Cardiac muscle cell (in vitro differentiated cells and primary cell): Measurements from ENCODE around the gene MAN1C1. TPM values are rescaled to one million over a fixed set of nuclear protein-coding genes. Genes with fewer than 3 reads are reported as not detected.

Source experiments
- DNase-seq, 2 donors: peaks; one replicate each; pipeline versions ENCODE4 v3.0.0 to v3.0.0-alpha.2; 2010 to 2017; ENCODE audit warnings: low read depth in 1 of 2, low spot score in 1 of 2
- H3K27ac ChIP-seq: fragments of 200-600 bp; sonication (generic); 2 replicates; pipeline ENCODE4 v1.5.1; 2016
- H3K27me3 ChIP-seq: fragments of 200-600 bp; sonication (generic); 2 replicates; pipeline ENCODE4 v1.6.0; 2016; ENCODE audit warnings: control low read depth
- H3K36me3 ChIP-seq: fragments of 200-600 bp; sonication (generic); 2 replicates; pipeline ENCODE4 v1.5.1; 2016; ENCODE audit warnings: control low read depth
- H3K4me1 ChIP-seq: fragments of 200-600 bp; sonication (generic); 2 replicates; pipeline ENCODE4 v1.8.1; 2017; ENCODE audit warnings: low read depth, mild to moderate bottlenecking, mixed run types
- H3K4me3 ChIP-seq: fragments of 200-600 bp; sonication (generic); 2 replicates; pipeline ENCODE4 v1.5.1; 2016; ENCODE audit warnings: mild to moderate bottlenecking
- H3K9me3 ChIP-seq: fragments of 200-600 bp; sonication (generic); 2 replicates; pipeline ENCODE4 v1.5.1; 2017; ENCODE audit warnings: low read depth, mild to moderate bottlenecking, control low read depth
- polyA plus RNA-seq: library from polyadenylated mRNA; unstranded; fragments of >200 nt; fragmentation: Nextera tagmentation; extraction: Ambion mirVana; gene quantifications from 2 replicates; pipeline ENCODE4 v1.2.1, GENCODE V29; 2016
- total RNA-seq: library from RNA; depleted of rRNA; stranded (reverse); fragments of >200 nt; gene quantifications from 2 replicates; pipeline ENCODE4 v1.2.3, GENCODE V29; 2016
- TF ChIP-seq, protein P1 (sequence below): IDR thresholded peaks from 2 replicates; pipeline ENCODE4 v1.5.1; 2012; ENCODE audit warnings: low read depth, mild to moderate bottlenecking, low read length

The MAN1C1 gene
- total and polyA plus RNA-seq, 2 experiments from 2014 or later, result 88.8 to 118 TPM

DNA sequence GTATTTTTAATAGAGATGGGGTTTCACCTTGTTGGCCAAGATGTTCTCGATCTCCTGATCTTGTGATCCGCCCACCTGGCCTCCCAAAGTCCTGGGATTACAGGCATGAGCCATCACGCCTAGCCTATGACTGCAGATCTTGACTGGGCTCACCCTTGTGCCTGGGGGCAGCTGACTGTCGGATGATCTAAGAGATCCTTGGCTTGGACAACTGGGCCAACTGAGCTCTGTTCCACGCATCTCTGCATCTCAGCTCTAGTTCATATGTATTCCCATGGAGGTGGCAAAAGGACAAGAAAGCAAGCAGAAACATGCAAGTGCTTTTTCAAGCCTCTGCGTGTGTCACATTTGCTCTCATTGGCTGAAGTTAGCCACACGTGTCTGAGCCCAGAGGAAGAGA lies 107.6 kb downstream of the MAN1C1 start:
- TF ChIP-seq, protein P1, sequence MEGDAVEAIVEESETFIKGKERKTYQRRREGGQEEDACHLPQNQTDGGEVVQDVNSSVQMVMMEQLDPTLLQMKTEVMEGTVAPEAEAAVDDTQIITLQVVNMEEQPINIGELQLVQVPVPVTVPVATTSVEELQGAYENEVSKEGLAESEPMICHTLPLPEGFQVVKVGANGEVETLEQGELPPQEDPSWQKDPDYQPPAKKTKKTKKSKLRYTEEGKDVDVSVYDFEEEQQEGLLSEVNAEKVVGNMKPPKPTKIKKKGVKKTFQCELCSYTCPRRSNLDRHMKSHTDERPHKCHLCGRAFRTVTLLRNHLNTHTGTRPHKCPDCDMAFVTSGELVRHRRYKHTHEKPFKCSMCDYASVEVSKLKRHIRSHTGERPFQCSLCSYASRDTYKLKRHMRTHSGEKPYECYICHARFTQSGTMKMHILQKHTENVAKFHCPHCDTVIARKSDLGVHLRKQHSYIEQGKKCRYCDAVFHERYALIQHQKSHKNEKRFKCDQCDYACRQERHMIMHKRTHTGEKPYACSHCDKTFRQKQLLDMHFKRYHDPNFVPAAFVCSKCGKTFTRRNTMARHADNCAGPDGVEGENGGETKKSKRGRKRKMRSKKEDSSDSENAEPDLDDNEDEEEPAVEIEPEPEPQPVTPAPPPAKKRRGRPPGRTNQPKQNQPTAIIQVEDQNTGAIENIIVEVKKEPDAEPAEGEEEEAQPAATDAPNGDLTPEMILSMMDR, result no peak
- no peak overlapping the region for H3K4me3 ChIP-seq
- no peaks in the 10 kb centered on the region for H3K9me3 ChIP-seq
- no peaks in the 10 kb centered on the region for H3K27me3 ChIP-seq
- H3K4me1 ChIP-seq, result peaks cover 39% of the 10 kb centered on the region
- no peak overlapping the region for H3K27ac ChIP-seq
- no peaks in the 10 kb centered on the region for H3K36me3 ChIP-seq
- no peak for DNase-seq

DNA sequence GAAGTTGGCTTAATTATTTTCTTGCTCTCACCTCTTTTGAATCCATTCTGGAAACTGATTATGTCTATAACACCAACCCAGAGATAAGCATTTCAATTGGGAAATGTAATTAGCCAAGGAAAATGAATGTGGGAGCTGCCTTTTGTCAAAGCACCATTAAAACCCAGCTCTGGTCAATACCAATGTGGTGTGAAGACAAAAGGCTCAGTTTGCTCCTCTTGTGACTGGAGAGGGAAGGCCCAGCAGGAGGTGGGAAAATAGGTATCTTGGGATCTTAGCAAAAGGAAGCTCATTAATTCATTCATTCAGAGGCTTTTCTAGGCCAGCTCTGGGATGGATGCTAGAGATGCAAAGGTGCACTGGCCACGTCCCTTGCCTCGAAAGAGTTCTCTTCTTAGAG lies 108.4 kb downstream of the MAN1C1 start:
- TF ChIP-seq, protein P1, result no peak
- H3K4me3 ChIP-seq, result no peak overlapping the region
- H3K27me3 ChIP-seq, result no peaks in the 10 kb centered on the region
- no peaks in the 10 kb centered on the region for H3K9me3 ChIP-seq
- H3K4me1 ChIP-seq, result peaks cover 44% of the 10 kb centered on the region
- no peak for DNase-seq
- H3K36me3 ChIP-seq, result no peaks in the 10 kb centered on the region
- H3K27ac ChIP-seq, result peak overlapping the region; percentile 94

DNA sequence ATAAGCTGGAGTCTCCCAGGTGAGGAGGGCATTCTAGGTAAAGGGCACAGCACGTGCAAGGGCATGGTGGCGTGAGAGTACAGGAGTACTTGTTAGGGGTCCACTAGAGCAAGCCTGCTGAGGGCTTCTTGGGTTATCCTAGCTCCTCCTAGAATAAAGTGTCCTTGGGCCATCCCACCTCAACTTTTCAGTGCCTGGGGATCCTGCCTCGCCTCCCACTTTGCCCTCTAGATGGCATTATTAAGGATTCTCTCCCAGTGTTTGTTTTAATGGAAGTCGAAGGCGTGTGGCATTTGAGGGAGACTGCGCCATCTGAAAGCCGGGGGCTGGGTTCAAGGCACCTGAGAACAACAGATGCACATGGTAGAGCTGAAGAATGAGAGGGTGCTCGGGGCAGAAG lies 108.9 kb downstream of the MAN1C1 start:
- H3K27me3 ChIP-seq, result no peaks in the 10 kb centered on the region
- H3K36me3 ChIP-seq, result no peaks in the 10 kb centered on the region
- H3K9me3 ChIP-seq, result no peaks in the 10 kb centered on the region
- no peak for DNase-seq
- peaks cover 49% of the 10 kb centered on the region for H3K4me1 ChIP-seq
- peak overlapping the region; percentile 94 for H3K27ac ChIP-seq
- no peak overlapping the region for H3K4me3 ChIP-seq
- TF ChIP-seq, protein P1, result no peak

DNA sequence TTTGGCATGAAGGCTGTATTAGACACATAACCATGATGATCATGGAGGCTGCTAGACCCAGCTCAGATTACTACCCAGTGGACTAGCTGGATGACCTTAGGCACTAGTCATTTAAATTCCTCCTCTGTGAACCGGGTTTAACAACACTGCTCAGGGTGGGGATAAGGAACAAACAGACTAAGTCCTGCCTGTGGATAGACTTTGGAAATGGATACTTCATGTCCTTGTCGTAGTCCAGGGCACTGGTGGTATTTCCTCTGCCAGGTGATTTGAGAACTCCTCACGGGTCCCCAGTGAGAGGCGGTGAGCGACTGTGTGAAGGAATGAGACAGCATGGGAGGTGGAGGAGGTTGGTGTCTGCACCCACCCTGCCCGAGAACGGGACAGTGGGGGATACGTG lies 110.5 kb downstream of the MAN1C1 start:
- no peaks in the 10 kb centered on the region for H3K27me3 ChIP-seq
- H3K27ac ChIP-seq, result peak overlapping the region; percentile 94
- H3K4me3 ChIP-seq, result no peak overlapping the region
- DNase-seq, result no peak
- peaks cover 52% of the 10 kb centered on the region for H3K4me1 ChIP-seq
- no peaks in the 10 kb centered on the region for H3K9me3 ChIP-seq
- TF ChIP-seq, protein P1, result no peak
- no peaks in the 10 kb centered on the region for H3K36me3 ChIP-seq

DNA sequence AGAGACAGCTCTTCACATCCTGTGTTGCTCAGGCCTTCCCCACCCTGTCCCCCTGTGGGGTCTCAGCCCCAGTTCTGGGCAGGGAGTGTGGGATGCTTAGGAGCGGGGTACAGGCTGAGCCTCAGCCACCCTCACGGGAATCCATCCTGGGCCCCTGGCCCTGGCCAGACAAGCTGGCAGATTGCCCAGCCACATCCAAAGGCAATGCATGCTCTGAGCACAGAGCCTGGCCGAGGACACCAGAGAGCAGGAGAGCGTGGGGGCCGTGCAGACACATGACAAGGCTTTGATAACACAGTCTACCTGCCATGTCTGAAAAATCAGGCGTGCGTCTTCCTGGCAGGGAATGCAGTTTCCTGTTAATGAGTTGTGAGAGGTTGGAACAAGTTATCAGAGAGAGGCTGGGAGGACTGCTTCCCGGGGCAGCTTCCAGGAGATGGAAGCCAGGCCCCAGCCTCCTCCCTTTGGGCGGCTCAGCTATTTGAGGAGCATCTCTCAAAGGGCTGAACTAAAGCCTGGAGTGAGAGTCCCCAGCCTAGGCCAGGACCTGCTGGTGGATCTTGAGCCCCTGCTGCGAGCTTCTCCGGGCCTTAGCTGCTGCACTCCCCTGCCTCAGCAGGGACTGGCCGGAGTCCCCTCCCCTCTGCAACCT lies 111.2 kb downstream of the MAN1C1 start:
- Histone ChIP-seq H3K4me1 (peaks cover 52% of the 10 kb centered on the region), H3K27ac (peak overlapping the region; percentile 94)
- DNase-seq, result peak; percentile 81 to 95

More for the DNA sequence above, 111.2 kb downstream of the MAN1C1 start:
- no peak overlapping the region for H3K4me3 ChIP-seq
- no peaks in the 10 kb centered on the region for H3K36me3 ChIP-seq
- H3K27me3 ChIP-seq, result no peaks in the 10 kb centered on the region
- no peaks in the 10 kb centered on the region for H3K9me3 ChIP-seq
- TF ChIP-seq, protein P1, result no peak
